H1 (cell line): ENCODE data around the gene PHLDA1.

ENCODE experiments used
- CTCF ChIP-seq, 3 experiments: IDR thresholded peaks; 1 replicate in 2 of 3; 2 replicates in 1 of 3; pipeline versions ENCODE4 v1.5.1 to v1.6.1; 2011; ENCODE audit warnings: low read length in 3 of 3, mild to moderate bottlenecking in 3 of 3, inconsistent platforms in 2 of 3, low read depth in 1 of 3, moderate library complexity in 1 of 3; ENCODE audit not compliant: insufficient read depth in 1 of 3; ENCODE audit errors: control extremely low read depth in 1 of 3
- EZH2 ChIP-seq: fragments of 200-600 bp; sonication (generic); IDR thresholded peaks from 2 replicates; pipeline ENCODE4 v1.7.1; 2012; ENCODE audit warnings: low read depth, mild to moderate bottlenecking, moderate library complexity, low read length, inconsistent platforms; ENCODE audit not compliant: severe bottlenecking
- MAX ChIP-seq: IDR thresholded peaks from 2 replicates; pipeline ENCODE4 v1.6.1; 2012; ENCODE audit warnings: inconsistent platforms
- POLR2A ChIP-seq, 2 experiments: IDR thresholded peaks; 1 replicate in 1 of 2; 2 replicates in 1 of 2; pipeline ENCODE4 v1.6.1; 2011; ENCODE audit warnings: low read depth in 2 of 2, low read length in 2 of 2, mild to moderate bottlenecking in 2 of 2; ENCODE audit errors: control extremely low read depth in 1 of 2

GRCh38 chr12:76024102-76024781 lies 7.3 kb downstream of the PHLDA1 start:
- no peak for TF ChIP-seq CTCF (IDR thresholded peaks at IDR 0.05; ENCODE audit: control extremely low read depth in 1 of 3, insufficient read depth in 1 of 3, low read depth in 1 of 3, low read length in 3 of 3)
- no peak for TF ChIP-seq MAX
- TF ChIP-seq EZH2 = no peak
- no peak for TF ChIP-seq POLR2A (IDR thresholded peaks at IDR 0.05; ENCODE audit: control extremely low read depth in 1 of 2, low read depth in 2 of 2, low read length in 2 of 2)
